ENCODE measurements around the gene GOLGA1.
A peak's percentile ranks its signal among the peaks of the same experiment; 100 is the strongest.
"Not testable (repeated sequence)": the region's sequence is repeated elsewhere in the genome, so short reads cannot be mapped to it uniquely, and the experiment has no call there.

GOLGA1 gene

GRCh38 chr9:124852121-124852828 lies 88.6 kb downstream of the GOLGA1 start:
- Histone ChIP-seq H3K27me3 (ENCODE audit: control insufficient read depth, insufficient read depth, low read length) (no peaks in the 10 kb centered on the region), H3K9ac (ENCODE audit: low read length) (no peak overlapping the region), H3K4me3 (ENCODE audit: low read length) (peak overlapping the region; percentile 67), H3K27ac (ENCODE audit: low read depth, low read length) (no peak overlapping the region), H3K4me1 (ENCODE audit: control insufficient read depth, insufficient read depth, low read length) (peaks cover 9% of the 10 kb centered on the region), H3K36me3 (ENCODE audit: control insufficient read depth, insufficient read depth, low read length) (no peaks in the 10 kb centered on the region)

GRCh38 chr9:124849801-124850200 lies 91.1 kb downstream of the GOLGA1 start:
- no peaks in the 10 kb centered on the region for H3K36me3 ChIP-seq (ENCODE audit: control insufficient read depth, insufficient read depth, low read length)
- H3K4me1 ChIP-seq (ENCODE audit: control insufficient read depth, insufficient read depth, low read length), result peaks cover 9% of the 10 kb centered on the region
- no peaks in the 10 kb centered on the region for H3K27me3 ChIP-seq (ENCODE audit: control insufficient read depth, insufficient read depth, low read length)
- H3K9ac ChIP-seq (ENCODE audit: low read length), result no peak overlapping the region
- no peak overlapping the region for H3K4me3 ChIP-seq (ENCODE audit: low read length)
- H3K27ac ChIP-seq (ENCODE audit: low read depth, low read length), result peak overlapping the region; percentile 21

- H3K4me1 ChIP-seq (ENCODE audit: control insufficient read depth, insufficient read depth, low read length), result no peaks in the 10 kb centered on the region
These were observed 93.9 kb downstream of the GOLGA1 start for GRCh38 chr9:124846969-124847368.

GRCh38 chr9:124846467-124846866 lies 94.4 kb downstream of the GOLGA1 start:
- H3K4me1 ChIP-seq (ENCODE audit: control insufficient read depth, insufficient read depth, low read length); H3K36me3 ChIP-seq (ENCODE audit: control insufficient read depth, insufficient read depth, low read length); H3K4me3 ChIP-seq (ENCODE audit: low read length); H3K27ac ChIP-seq (ENCODE audit: low read depth, low read length); H3K27me3 ChIP-seq (ENCODE audit: control insufficient read depth, insufficient read depth, low read length); H3K9ac ChIP-seq (ENCODE audit: low read length): not testable (repeated sequence)

More at GRCh38 chr9:124846969-124847368, 93.9 kb downstream of the GOLGA1 start:
- H3K9ac ChIP-seq (ENCODE audit: low read length), result no peak overlapping the region
- H3K27me3 ChIP-seq (ENCODE audit: control insufficient read depth, insufficient read depth, low read length), result no peaks in the 10 kb centered on the region
- H3K4me3 ChIP-seq (ENCODE audit: low read length), result no peak overlapping the region
- no peaks in the 10 kb centered on the region for H3K36me3 ChIP-seq (ENCODE audit: control insufficient read depth, insufficient read depth, low read length)
- no peak overlapping the region for H3K27ac ChIP-seq (ENCODE audit: low read depth, low read length)

- Histone ChIP-seq H3K9ac (ENCODE audit: low read length) (no peak overlapping the region), H3K4me1 (ENCODE audit: control insufficient read depth, insufficient read depth, low read length) (no peaks in the 10 kb centered on the region), H3K4me3 (ENCODE audit: low read length) (no peak overlapping the region), H3K27me3 (ENCODE audit: control insufficient read depth, insufficient read depth, low read length) (no peaks in the 10 kb centered on the region), H3K36me3 (ENCODE audit: control insufficient read depth, insufficient read depth, low read length) (no peaks in the 10 kb centered on the region), H3K27ac (ENCODE audit: low read depth, low read length) (no peak overlapping the region)
These were observed 96.6 kb downstream of the GOLGA1 start for GRCh38 chr9:124844291-124844690.

GRCh38 chr9:124843456-124844034 lies 97.3 kb downstream of the GOLGA1 start:
- Histone ChIP-seq H3K36me3 (ENCODE audit: control insufficient read depth, insufficient read depth, low read length) (no peaks in the 10 kb centered on the region), H3K27ac (ENCODE audit: low read depth, low read length) (no peak overlapping the region), H3K4me1 (ENCODE audit: control insufficient read depth, insufficient read depth, low read length) (no peaks in the 10 kb centered on the region), H3K9ac (ENCODE audit: low read length) (no peak overlapping the region), H3K4me3 (ENCODE audit: low read length) (no peak overlapping the region), H3K27me3 (ENCODE audit: control insufficient read depth, insufficient read depth, low read length) (no peaks in the 10 kb centered on the region)

GRCh38 chr9:124841075-124841821 lies 99.6 kb downstream of the GOLGA1 start:
- H3K27me3 ChIP-seq (ENCODE audit: control insufficient read depth, insufficient read depth, low read length), result no peaks in the 10 kb centered on the region
- no peak overlapping the region for H3K9ac ChIP-seq (ENCODE audit: low read length)
- H3K27ac ChIP-seq (ENCODE audit: low read depth, low read length), result no peak overlapping the region
- no peak overlapping the region for H3K4me3 ChIP-seq (ENCODE audit: low read length)
- no peaks in the 10 kb centered on the region for H3K36me3 ChIP-seq (ENCODE audit: control insufficient read depth, insufficient read depth, low read length)
- no peaks in the 10 kb centered on the region for H3K4me1 ChIP-seq (ENCODE audit: control insufficient read depth, insufficient read depth, low read length)

GRCh38 chr9:124840300-124840833 lies 100.5 kb downstream of the GOLGA1 start:
- H3K36me3 ChIP-seq (ENCODE audit: control insufficient read depth, insufficient read depth, low read length), result no peaks in the 10 kb centered on the region
- no peak overlapping the region for H3K9ac ChIP-seq (ENCODE audit: low read length)
- no peaks in the 10 kb centered on the region for H3K27me3 ChIP-seq (ENCODE audit: control insufficient read depth, insufficient read depth, low read length)
- H3K4me1 ChIP-seq (ENCODE audit: control insufficient read depth, insufficient read depth, low read length), result peaks cover 5% of the 10 kb centered on the region
- no peak overlapping the region for H3K27ac ChIP-seq (ENCODE audit: low read depth, low read length)
- H3K4me3 ChIP-seq (ENCODE audit: low read length), result no peak overlapping the region

GRCh38 chr9:124839612-124840299 lies 101.1 kb downstream of the GOLGA1 start:
- H3K9ac ChIP-seq (ENCODE audit: low read length), result no peak overlapping the region
- H3K27ac ChIP-seq (ENCODE audit: low read depth, low read length), result no peak overlapping the region
- H3K36me3 ChIP-seq (ENCODE audit: control insufficient read depth, insufficient read depth, low read length), result no peaks in the 10 kb centered on the region
- H3K4me3 ChIP-seq (ENCODE audit: low read length), result no peak overlapping the region
- H3K27me3 ChIP-seq (ENCODE audit: control insufficient read depth, insufficient read depth, low read length), result no peaks in the 10 kb centered on the region
- H3K4me1 ChIP-seq (ENCODE audit: control insufficient read depth, insufficient read depth, low read length), result peaks cover 11% of the 10 kb centered on the region

GRCh38 chr9:124838567-124839275 lies 102.2 kb downstream of the GOLGA1 start:
- not testable (repeated sequence) for H3K27ac ChIP-seq (ENCODE audit: low read depth, low read length); H3K9ac ChIP-seq (ENCODE audit: low read length); H3K27me3 ChIP-seq (ENCODE audit: control insufficient read depth, insufficient read depth, low read length); H3K4me3 ChIP-seq (ENCODE audit: low read length); H3K36me3 ChIP-seq (ENCODE audit: control insufficient read depth, insufficient read depth, low read length)
- peaks cover 13% of the 10 kb centered on the region for H3K4me1 ChIP-seq (ENCODE audit: control insufficient read depth, insufficient read depth, low read length)

- H3K27ac ChIP-seq (ENCODE audit: low read depth, low read length); H3K4me3 ChIP-seq (ENCODE audit: low read length); H3K9ac ChIP-seq (ENCODE audit: low read length); H3K36me3 ChIP-seq (ENCODE audit: control insufficient read depth, insufficient read depth, low read length); H3K27me3 ChIP-seq (ENCODE audit: control insufficient read depth, insufficient read depth, low read length): not testable (repeated sequence)
- peaks cover 13% of the 10 kb centered on the region for H3K4me1 ChIP-seq (ENCODE audit: control insufficient read depth, insufficient read depth, low read length)
These were observed 102.8 kb downstream of the GOLGA1 start for GRCh38 chr9:124838132-124838531.
